GM21723 (cell line): Measurements from ENCODE around the gene PRR22.
A peak's percentile ranks its signal among the peaks of the same experiment; 100 is the strongest.

Source experiments
- ATAC-seq: cut with Tn5 transposase; IDR thresholded peaks from one replicate; pipeline ENCODE4 v1.9.1; 2021; ENCODE audit warnings: mild to moderate bottlenecking, moderate library complexity; ENCODE audit not compliant: unreplicated experiment

Gene PRR22

GRCh38 chr19:5814123-5814851, 29.7 kb upstream of the PRR22 start:
- no peak for ATAC-seq

- no peak for ATAC-seq
These were observed 26.6 kb upstream of the PRR22 start for GRCh38 chr19:5811117-5811516.

- no peak for ATAC-seq
These were observed 24.9 kb upstream of the PRR22 start for GRCh38 chr19:5809469-5809868.

- ATAC-seq: no peak
These were observed 24.5 kb upstream of the PRR22 start for GRCh38 chr19:5809053-5809452.

DNA sequence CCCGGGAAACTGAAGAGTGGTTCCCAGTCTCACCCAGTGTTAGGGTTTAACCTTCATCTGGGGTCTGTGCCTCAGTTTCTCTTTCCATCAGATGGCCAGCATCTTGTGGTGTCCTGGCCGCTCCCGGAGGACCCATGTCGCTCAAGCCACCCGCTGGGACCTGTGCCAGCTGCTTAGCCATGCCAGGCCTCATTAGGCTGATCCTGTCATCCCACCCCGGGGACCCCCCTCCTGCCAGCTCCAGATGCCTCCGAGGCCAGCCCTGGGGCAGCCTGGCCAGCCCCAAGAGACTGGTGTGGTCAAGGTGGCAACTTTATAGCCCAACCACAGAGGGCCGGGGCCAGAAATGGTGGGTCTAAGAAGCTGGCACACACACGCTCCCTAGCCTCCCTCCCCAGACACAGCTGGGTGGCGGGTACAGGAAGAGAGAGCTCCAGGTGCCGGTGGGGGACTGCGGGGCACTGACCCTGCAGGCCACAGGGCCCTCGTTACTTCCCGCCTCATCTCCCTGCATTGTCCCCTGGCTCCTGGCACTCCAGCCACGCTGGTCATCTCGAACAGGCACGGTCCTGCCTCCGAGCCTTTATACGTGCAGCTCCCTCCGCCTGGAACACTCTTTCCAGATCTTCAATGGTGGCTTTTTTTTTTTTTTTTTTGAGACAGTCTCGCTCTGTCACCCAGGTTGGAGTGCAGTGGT, 23.7 kb upstream of the PRR22 start:
- ATAC-seq: no peak

DNA sequence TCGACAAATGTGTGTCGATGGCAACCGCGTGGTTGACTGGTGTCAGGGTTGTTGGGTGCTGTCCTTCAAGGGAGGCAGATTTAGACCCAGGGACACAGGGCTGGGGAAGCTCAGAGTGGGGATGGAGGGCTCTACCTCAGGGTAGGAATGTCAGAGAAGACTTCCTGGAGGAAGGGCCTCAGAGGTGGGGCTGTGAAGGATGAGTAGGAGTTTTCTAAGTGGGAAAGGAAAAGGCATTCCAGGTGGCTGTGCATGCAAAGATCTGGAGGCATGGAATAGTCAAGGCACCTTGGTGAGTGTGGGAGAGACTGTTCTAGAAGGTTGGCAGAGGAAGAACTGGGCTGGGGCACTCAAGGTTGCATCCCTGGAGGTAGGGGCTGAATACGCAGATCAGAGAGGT, 22.4 kb upstream of the PRR22 start:
- ATAC-seq: no peak

- ATAC-seq: no peak
These were observed 21.6 kb upstream of the PRR22 start for GRCh38 chr19:5806133-5806489.

DNA sequence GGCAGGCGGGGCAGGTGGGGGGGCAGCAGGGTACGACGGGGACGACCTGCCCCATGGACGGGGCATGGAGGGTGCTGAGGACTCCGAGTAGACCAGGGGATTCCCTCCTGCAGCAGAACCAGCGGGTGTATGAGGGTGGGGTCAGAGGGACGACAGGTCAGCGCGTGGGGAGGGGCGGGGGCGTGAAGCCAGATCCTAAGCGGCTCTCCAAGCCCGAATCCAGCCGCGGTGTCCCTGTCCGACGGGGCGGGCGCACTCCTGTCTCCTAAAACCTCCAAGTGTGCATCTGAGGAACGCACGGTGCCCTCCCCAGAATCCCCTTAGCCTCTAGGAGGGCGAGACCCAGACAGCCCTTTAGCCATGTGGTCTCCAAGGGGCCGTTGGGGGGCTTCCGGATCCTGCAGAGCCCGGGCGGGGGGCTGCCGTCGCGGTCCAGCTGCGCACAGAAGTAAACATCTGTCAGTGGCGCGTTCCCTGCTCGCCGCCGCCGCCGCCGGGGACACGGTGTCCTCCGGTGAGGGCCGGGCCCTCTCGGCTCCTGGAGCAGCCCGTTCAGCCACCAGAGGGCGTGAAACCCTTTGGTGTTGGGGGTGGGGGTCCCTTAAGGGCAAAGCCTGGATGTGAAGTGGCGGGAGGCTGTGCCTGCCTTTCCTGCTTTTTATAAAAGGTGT, 21.1 kb upstream of the PRR22 start:
- ATAC-seq: no peak

- ATAC-seq: no peak
These were observed 20.2 kb upstream of the PRR22 start, which contains the start of gene NRTN for GRCh38 chr19:5804516-5805461. Gene NRTN, plus strand, starts transcription at chr19:5805067. Its CDS starts 19,099 bp downstream, at chr19:5824166.

DNA sequence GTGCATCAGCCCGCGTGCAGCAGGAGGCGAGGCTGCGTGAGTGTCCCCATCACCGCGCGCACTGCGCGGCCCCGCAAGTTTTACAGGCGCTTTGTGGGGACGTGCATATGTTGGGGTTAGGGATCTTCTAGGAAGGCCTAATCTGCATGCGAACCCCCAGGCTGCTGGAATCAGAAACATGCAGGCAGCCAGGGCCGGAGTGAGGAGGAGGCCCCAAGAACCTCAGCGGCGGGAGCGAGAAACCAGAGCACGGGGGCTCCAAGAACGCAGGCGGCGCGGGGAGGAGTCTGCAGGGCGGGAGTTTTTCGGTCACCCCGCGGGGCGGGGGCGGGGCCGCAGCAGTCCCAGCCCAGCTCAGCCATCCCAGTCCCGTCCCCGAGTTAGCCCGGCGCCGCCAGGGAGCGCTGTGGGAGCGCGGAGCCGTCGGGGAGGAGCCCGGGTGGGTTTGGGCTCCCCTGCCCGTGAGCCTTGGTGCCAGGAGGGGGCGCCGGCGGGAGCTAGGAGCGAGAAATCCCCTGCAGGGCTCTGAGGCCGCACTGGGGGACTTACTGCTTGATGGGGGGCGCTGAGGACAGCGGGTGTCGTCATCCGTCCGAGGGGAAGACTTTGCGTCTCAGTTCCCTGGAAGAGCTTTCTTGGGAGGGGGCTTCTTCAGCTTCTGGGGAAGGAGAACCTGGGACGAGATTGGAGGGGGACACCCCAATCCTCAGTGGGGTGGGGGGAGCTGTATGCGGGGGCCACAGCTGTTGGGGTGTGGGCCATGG, 19.4 kb upstream of the PRR22 start:
- peak; percentile 69 for ATAC-seq

DNA sequence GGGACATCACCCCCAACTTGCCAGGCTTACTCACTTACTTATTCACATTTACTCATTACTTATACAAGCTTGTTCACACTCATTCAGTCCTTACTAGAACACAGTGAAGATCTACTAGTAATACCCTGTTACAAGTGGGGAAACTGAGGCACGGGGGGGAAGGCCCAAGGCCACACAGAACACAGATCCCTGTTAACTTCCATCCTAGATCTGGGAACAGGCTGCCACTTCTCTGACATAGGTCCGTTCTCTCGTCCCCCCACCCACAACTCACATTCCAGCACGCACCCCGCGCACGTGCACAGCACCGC, 18.9 kb upstream of the PRR22 start:
- ATAC-seq: no peak

DNA sequence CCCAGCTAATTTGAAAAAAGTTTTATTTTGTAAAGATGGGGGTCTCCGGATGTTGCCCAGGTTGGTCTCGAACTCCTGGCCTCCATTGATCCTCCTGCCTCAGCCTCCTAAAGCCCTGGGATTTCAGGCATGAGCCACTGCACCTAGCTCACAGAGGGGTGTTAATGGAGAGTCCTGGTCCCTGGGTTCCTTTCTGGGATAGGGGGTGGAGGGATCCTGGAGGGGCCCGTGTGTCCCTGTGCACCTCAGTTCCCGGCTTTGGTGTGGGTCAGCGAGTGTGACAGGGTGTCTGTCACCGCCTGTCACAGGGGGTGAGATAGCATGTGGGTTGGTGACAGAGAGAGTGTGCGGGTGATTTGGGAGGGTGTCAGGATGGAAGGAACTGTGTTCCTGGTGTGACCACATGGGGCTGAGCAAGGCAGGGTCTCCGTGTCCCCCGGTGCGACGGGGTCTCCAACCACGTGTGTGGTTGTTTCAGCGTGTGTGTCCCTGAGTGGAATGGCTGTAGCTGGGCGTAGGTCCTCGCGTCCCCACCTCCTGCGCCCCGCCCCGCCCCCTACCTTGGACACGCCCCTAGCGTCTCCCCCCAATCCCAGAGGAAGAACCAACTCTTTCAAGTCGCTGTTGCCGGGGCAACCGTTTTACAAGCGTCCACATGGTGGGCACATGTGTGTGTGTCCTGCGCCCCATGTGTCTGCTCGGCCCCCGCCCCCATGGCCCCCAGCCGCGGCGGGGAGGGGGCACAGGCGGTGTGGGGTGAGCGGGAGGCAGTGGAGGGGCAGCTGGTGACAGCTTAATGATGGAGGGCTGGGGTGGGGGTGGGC, 17.5 kb upstream of the PRR22 start:
- no peak for ATAC-seq

DNA sequence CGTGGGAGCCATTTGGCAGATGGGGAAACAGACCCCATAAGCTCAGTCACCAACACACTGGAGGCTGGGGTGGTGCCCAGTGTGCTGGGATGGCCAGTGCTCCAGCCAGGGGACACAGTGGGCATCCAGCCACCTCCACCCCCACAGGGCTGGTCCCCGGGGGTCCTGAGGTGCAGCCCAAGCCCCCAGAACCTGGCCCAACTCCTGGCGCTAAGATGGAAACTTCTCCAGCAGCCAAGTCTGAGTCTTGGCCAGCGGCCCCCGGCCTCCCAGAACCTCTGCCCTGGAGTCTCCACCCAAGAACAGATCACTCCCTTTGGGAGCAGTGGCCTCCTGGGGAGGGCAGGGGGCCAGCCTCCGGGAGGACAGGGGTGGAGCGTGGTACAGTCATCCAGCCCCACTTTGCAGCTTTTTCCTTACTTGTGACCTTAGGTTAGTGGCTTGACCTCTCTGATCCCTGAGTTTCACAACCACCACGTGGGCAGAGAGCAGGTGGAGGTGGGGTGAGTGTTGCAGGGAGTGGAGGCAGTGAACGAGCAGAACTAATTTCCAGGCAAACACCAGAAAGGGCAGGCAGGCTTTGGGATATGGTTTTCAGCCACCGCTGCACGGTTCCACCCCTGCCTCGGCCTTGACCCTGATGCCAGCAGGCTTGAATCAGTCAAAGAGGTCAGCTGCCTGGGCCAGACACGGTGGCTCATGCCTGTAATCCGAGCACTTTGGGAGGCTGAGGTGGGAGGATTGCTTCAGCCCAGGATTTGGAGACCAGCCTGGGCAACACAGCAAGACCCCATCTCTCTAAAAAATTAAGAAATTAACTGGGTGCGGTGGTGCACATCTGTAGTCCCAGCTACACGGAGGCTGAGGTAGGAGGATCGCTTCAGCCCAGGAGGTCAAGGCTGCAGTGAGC, 16.1 kb upstream of the PRR22 start:
- ATAC-seq: no peak

- no peak for ATAC-seq
These were observed 15.0 kb upstream of the PRR22 start for GRCh38 chr19:5799247-5800241.

- no peak for ATAC-seq
These were observed 13.7 kb upstream of the PRR22 start for GRCh38 chr19:5798244-5798643.

DNA sequence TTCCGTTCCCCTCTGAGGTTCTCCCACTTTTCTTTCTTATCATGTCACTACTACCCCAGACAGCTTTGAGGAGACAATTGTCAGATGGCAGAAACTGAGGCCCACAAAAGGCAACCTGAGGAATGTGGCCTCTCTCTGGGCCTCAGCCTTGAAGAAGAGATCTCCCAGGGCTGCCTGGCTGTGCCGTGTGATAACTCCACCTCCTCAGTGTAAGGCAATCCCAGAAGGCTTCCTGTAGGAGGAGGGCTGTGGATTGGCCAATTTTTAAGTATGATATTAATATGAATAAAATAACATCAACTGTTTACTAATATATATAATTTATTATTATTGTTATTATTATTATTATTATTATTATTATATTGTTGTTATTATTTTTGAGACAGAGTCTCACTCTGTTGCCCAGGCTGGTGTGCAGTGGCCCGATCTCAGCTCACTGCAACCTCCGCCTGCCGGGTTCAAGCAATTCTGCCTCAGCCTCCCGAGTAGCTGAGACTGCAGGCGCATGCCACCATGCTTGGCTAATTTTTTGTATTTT, 10.9 kb upstream of the PRR22 start:
- ATAC-seq: no peak

DNA sequence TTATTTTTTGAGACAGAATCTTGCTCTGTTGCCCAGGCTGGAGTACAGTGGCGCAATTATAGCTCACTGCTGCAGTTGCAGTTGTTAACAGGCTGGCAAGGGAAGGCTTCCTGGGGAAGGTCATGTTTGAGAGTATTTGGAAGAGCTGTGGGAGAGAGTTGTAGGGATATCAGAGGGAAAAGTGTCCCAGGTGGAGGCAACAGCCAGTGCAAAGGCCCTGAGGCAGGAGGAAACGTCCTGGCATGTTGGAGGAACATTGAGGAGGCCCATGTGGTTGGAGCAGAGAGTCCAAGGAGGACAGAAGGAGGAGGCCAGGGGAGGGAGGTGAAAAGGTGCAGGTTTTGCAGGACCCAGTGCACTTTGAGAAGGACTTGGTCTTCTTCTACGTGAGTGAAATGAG, 8.6 kb upstream of the PRR22 start:
- no peak for ATAC-seq
